Activated effector memory CD4-positive, alpha-beta T cell treated with Interleukin-2 at 50 U/mL for 16 hours (primary cell): Measurements from ENCODE around the gene HSPA1L.
A peak's percentile ranks its signal among the peaks of the same experiment; 100 is the strongest.

Experiments
- DNase-seq: peaks from one replicate; pipeline ENCODE4 v3.0.0-alpha.2; 2020

The HSPA1L gene

GRCh38 chr6:31781244-31782125, 33.6 kb downstream of the HSPA1L start:
- DNase-seq, result no peak

- no peak for DNase-seq
Observed at GRCh38 chr6:31780507-31781243, 34.4 kb downstream of the HSPA1L start.

GRCh38 chr6:31779908-31780307, 35.2 kb downstream of the HSPA1L start:
- no peak for DNase-seq

- DNase-seq, result no peak
Observed at GRCh38 chr6:31778999-31779885, 35.8 kb downstream of the HSPA1L start.

GRCh38 chr6:31778193-31778592, 36.9 kb downstream of the HSPA1L start:
- DNase-seq, result no peak

- no peak for DNase-seq
Observed at GRCh38 chr6:31777667-31778050, 37.4 kb downstream of the HSPA1L start.

- peak; percentile 44 for DNase-seq
Observed at GRCh38 chr6:31776989-31777666, 38.0 kb downstream of the HSPA1L start, which contains the start of gene VWA7. TSS of gene VWA7 (minus strand) at chr6:31777328. CDS start at chr6:31776779, 549 bp downstream.

- no peak for DNase-seq
Observed at GRCh38 chr6:31776485-31776988, 38.5 kb downstream of the HSPA1L start.

GRCh38 chr6:31775633-31776484, 39.2 kb downstream of the HSPA1L start:
- no peak for DNase-seq

- no peak for DNase-seq
Observed at GRCh38 chr6:31775184-31775583, 39.9 kb downstream of the HSPA1L start.

GRCh38 chr6:31771992-31772358, 43.1 kb downstream of the HSPA1L start:
- DNase-seq, result no peak

GRCh38 chr6:31770860-31771259, 44.2 kb downstream of the HSPA1L start:
- no peak for DNase-seq

- DNase-seq, result peak; percentile 67
Observed at GRCh38 chr6:31769684-31770371, 45.3 kb downstream of the HSPA1L start.

GRCh38 chr6:31768363-31769257, 46.5 kb downstream of the HSPA1L start:
- no peak for DNase-seq

- DNase-seq, result no peak
Observed at GRCh38 chr6:31767096-31767645, 47.9 kb downstream of the HSPA1L start.

- DNase-seq, result no peak
Observed at GRCh38 chr6:31765910-31766794, 48.9 kb downstream of the HSPA1L start.

GRCh38 chr6:31765559-31765909, 49.5 kb downstream of the HSPA1L start:
- no peak for DNase-seq

GRCh38 chr6:31764198-31764597, 50.9 kb downstream of the HSPA1L start:
- no peak for DNase-seq
